ENCODE results near the gene LMAN1.

The LMAN1 gene

DNA sequence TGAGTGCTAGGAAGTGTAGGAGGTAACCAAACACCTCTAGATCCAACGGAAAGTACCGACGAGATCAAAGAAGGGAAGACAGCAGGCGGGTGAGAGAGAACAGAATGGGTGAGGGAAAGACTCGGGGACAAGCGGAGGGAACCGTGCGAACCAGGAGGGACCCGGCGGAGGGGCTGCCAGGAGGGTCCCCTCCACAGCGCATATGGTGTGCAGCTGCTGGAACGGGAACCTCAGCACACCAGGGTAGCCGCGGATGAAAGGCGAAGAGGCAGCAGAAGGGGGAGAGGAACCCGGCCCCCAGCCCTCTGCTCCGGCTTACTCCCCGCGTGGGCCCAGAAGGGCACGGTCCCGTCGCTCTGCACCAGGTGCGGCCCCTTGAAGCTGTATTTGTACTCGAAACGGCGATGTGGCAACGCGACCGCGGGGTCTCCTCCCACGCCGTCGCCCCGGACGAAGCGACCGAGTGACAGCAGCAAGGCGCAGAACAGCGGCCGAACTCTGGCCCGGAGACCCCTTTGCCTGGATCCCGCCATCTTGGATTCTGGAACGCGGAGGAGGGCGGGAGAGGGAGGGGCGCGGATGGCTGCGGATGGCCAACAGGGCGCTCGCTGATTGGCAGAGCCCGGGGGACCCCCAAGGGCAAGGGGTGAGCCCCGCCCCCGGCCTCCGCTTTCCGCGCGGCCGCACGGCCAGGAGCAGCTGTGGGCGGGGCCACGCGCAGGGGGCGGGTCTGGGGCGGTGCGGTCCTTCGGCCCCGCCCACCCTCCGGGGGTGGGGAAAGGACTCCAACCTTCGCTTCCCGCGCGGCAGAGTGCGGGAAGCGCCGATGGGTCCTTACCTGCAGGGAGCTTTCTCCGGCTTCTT, at the start of gene LMAN1:
TSS of gene LMAN1 (minus strand) at position 554 of the 864 bp plus-strand sequence. CDS start at position 533, 21 bp downstream.
- peak within 1 kb of the TSS; percentile 93 to 97 (median 97) for H3K27ac Mint-ChIP-seq
- TF ChIP-seq, protein P1, sequence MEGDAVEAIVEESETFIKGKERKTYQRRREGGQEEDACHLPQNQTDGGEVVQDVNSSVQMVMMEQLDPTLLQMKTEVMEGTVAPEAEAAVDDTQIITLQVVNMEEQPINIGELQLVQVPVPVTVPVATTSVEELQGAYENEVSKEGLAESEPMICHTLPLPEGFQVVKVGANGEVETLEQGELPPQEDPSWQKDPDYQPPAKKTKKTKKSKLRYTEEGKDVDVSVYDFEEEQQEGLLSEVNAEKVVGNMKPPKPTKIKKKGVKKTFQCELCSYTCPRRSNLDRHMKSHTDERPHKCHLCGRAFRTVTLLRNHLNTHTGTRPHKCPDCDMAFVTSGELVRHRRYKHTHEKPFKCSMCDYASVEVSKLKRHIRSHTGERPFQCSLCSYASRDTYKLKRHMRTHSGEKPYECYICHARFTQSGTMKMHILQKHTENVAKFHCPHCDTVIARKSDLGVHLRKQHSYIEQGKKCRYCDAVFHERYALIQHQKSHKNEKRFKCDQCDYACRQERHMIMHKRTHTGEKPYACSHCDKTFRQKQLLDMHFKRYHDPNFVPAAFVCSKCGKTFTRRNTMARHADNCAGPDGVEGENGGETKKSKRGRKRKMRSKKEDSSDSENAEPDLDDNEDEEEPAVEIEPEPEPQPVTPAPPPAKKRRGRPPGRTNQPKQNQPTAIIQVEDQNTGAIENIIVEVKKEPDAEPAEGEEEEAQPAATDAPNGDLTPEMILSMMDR (IDR thresholded peaks at IDR 0.05; ENCODE audit: unreplicated experiment in 3 of 3) = no peak
- peaks cover 11% of the 10 kb centered on the region for H3K36me3 Mint-ChIP-seq (ENCODE audit: low read depth)
- peaks cover under 1% of the 10 kb centered on the region for H3K27me3 Mint-ChIP-seq (ENCODE audit: low read depth)
- no peaks in the 10 kb centered on the region for H3K9me3 Mint-ChIP-seq
- peaks cover 21% of the 10 kb centered on the region for H3K4me1 Mint-ChIP-seq
- H3K4me3 Mint-ChIP-seq = peak within 1 kb of the TSS; percentile 94 to 100 (median 98)

DNA sequence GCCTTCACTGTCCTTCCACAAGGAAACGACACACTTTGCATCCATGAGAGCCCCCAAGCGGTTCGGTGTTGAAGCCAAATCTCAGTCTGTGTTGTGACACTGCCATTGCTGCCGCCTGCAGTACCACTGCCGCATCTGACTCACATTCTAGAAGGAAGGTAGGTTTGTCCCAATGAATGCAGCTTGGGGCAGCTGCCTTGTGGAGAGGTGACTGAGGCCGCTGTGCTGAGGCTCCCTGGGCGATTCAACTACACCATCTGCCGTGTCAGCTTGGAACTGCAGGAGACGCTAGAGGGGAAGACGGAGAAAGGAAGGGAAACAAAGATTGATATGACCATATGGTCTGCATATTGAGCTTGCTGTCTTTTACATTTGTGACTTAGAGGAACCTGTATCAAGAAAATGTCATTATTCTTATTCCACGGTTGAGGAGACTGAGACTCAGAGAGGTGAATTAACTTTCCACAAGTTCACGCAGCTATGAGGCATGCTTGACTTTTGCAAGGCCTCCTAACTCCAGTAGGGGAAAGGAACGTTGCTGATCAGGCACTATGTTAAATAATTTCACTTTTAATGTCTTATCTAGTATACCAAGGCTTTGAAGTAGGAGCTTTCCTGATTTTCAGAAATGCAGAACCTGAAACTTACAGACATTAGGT, 43.5 kb upstream of the LMAN1 start:
- Mint-ChIP-seq H3K27me3 (ENCODE audit: low read depth) (no peaks in the 10 kb centered on the region), H3K27ac (no peak overlapping the region), H3K36me3 (ENCODE audit: low read depth) (peaks cover 3% of the 10 kb centered on the region), H3K9me3 (peaks cover 3% of the 10 kb centered on the region), H3K4me3 (no peak overlapping the region), H3K4me1 (no peaks in the 10 kb centered on the region)
- TF ChIP-seq, protein P1 (IDR thresholded peaks at IDR 0.05; ENCODE audit: unreplicated experiment in 3 of 3) = peak; percentile 92 to 97 (median 96)

GRCh38 chr18:59400407-59400806, 41.3 kb upstream of the LMAN1 start:
- no peaks in the 10 kb centered on the region for H3K27me3 Mint-ChIP-seq (ENCODE audit: low read depth)
- H3K4me1 Mint-ChIP-seq = no peaks in the 10 kb centered on the region
- TF ChIP-seq, protein P1 (IDR thresholded peaks at IDR 0.05; ENCODE audit: unreplicated experiment in 3 of 3) = no peak
- peaks cover 3% of the 10 kb centered on the region for H3K9me3 Mint-ChIP-seq
- peaks cover 3% of the 10 kb centered on the region for H3K36me3 Mint-ChIP-seq (ENCODE audit: low read depth)
- no peak overlapping the region for H3K27ac Mint-ChIP-seq
- H3K4me3 Mint-ChIP-seq = no peak overlapping the region

DNA sequence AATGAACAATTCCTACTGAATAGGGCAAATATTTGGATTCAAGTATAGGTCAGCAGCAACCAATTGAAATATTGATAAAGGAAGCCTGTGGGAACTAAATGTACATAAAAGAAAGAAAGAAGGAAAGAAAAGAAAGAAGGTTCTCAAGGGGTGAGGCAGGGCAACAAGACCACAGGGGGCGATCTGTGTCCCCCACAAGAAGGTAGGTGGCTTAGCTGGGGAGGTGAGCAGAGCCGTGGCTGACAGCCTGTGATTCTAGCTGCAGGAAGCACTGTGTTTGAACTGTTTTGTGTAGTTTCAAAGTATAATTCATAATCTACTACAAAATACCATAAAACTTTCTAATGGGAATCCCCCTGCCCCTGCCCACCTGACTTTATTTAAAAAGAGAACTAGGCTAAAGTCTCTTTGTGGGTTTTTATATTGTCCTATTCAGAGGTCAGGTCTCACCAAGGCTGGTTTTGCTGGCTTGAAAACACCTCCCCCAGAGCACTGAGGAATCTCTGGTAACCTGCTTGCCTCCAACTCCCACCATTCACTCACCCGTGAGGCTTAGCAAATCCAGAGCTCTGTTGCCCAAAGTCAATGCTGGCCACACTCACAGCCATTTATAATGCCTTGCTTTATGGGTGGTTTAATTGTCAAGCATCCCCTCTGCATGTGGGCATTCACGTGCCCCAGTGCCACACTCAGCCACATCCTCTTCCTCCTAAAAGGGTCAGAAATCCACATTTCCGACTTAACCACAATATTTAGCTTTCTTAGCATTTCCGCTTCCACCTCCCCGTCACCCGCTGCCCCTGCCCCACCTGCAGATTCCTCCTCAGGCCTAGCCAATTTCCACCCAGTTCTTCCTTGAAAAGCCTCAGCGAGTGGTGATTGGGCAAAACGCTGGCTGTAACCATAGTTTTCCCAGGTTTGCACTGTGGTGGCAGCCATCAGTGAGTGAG, 36.4 kb upstream of the LMAN1 start:
- Mint-ChIP-seq H3K4me3 (no peak overlapping the region), H3K9me3 (no peaks in the 10 kb centered on the region), H3K27me3 (ENCODE audit: low read depth) (peaks cover 4% of the 10 kb centered on the region), H3K4me1 (peaks cover 4% of the 10 kb centered on the region), H3K27ac (peak overlapping the region in 1 of 3 experiments; percentile 2), H3K36me3 (ENCODE audit: low read depth) (no peaks in the 10 kb centered on the region)
- TF ChIP-seq, protein P1 (IDR thresholded peaks at IDR 0.05; ENCODE audit: unreplicated experiment in 3 of 3) = no peak

- Mint-ChIP-seq H3K4me3 (no peak overlapping the region), H3K27ac (no peak overlapping the region), H3K36me3 (ENCODE audit: low read depth) (no peaks in the 10 kb centered on the region), H3K9me3 (no peaks in the 10 kb centered on the region), H3K4me1 (peaks cover 15% of the 10 kb centered on the region), H3K27me3 (ENCODE audit: low read depth) (peaks cover 4% of the 10 kb centered on the region)
- TF ChIP-seq, protein P1 (IDR thresholded peaks at IDR 0.05; ENCODE audit: unreplicated experiment in 3 of 3) = no peak
These were observed 34.3 kb upstream of the LMAN1 start for GRCh38 chr18:59393381-59393780.

Measured in nephron (organoid).